Fibroblast of lung (primary cell): ENCODE results near the gene PLXNB1.

Experiments
- EZH2 ChIP-seq: IDR thresholded peaks from 2 replicates; pipeline ENCODE4 v1.5.1; 2012; ENCODE audit warnings: low read length, control low read depth, mild to moderate bottlenecking; ENCODE audit errors: missing control alignments
- TF ChIP-seq, protein P1 (sequence below), 2 donors: IDR thresholded peaks in 1 of 2; conservative IDR thresholded peaks in 1 of 2; 1 replicate in 1 of 2; 2 replicates in 1 of 2; pipeline ENCODE4 v1.5.1; 2011 to 2012; ENCODE audit warnings: low read length in 2 of 2, control low read depth in 1 of 2, inconsistent platforms in 1 of 2, low read depth in 1 of 2, mild to moderate bottlenecking in 1 of 2

DNA sequence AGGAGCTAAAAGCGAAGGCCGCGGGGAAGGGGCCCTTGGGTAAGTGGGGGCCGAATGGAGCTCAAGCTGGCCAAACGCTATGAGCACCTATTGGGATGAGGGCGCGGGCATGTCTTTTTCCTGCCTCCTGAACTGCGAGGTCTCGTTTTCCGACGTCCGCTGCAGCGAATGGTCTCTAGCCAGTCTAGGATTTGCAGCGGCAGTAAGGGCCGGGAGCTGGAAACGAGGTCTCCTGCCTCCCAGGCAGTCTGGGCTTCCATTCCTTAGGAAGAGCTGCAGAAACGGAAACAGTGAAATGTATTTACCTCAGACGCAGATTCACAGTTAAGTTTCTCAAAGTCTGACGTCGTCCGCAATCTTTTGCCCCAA lies 10.7 kb upstream of the PLXNB1 start:
- TF ChIP-seq, protein P1, sequence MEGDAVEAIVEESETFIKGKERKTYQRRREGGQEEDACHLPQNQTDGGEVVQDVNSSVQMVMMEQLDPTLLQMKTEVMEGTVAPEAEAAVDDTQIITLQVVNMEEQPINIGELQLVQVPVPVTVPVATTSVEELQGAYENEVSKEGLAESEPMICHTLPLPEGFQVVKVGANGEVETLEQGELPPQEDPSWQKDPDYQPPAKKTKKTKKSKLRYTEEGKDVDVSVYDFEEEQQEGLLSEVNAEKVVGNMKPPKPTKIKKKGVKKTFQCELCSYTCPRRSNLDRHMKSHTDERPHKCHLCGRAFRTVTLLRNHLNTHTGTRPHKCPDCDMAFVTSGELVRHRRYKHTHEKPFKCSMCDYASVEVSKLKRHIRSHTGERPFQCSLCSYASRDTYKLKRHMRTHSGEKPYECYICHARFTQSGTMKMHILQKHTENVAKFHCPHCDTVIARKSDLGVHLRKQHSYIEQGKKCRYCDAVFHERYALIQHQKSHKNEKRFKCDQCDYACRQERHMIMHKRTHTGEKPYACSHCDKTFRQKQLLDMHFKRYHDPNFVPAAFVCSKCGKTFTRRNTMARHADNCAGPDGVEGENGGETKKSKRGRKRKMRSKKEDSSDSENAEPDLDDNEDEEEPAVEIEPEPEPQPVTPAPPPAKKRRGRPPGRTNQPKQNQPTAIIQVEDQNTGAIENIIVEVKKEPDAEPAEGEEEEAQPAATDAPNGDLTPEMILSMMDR (conservative IDR thresholded peaks at IDR 0.05 in 1 of 2, IDR thresholded peaks at IDR 0.05 in 1 of 2; ENCODE audit: low read depth in 1 of 2, low read length in 2 of 2), result no peak
- TF ChIP-seq EZH2, result no peak
